GM12878 (cell line): ENCODE results near the gene FANK1. TPM values are rescaled to one million over a fixed set of nuclear protein-coding genes. Genes with fewer than 3 reads are reported as not detected.
A peak's percentile ranks its signal among the peaks of the same experiment; 100 is the strongest.

Experiments
- ATF2 ChIP-seq: IDR thresholded peaks from 2 replicates; pipeline ENCODE4 v1.6.1; 2012; ENCODE audit warnings: low read length, inconsistent platforms
- ATF3 ChIP-seq: IDR thresholded peaks from 2 replicates; pipeline ENCODE4 v1.6.1; 2011; ENCODE audit warnings: low read depth, mild to moderate bottlenecking, low read length, moderate library complexity, borderline replicate concordance; ENCODE audit errors: extremely low read depth
- BCLAF1 ChIP-seq: fragments of 450-650 bp; IDR thresholded peaks from 2 replicates; pipeline ENCODE4 v1.6.1; 2017; ENCODE audit warnings: antibody characterized with exemption, mild to moderate bottlenecking, moderate library complexity
- CBFB ChIP-seq: IDR thresholded peaks from 2 replicates; pipeline ENCODE4 v1.6.1; 2016; ENCODE audit warnings: antibody characterized with exemption, low read depth
- CUX1 ChIP-seq: IDR thresholded peaks from 2 replicates; pipeline ENCODE4 v1.6.1; 2012; ENCODE audit warnings: improper control_type of control experiment, low read depth, low read length; ENCODE audit not compliant: insufficient replicate concordance
- DPF2 ChIP-seq: fragments of 450-650 bp; IDR thresholded peaks from 2 replicates; pipeline ENCODE4 v1.6.1; 2017; ENCODE audit warnings: mild to moderate bottlenecking
- IKZF2 ChIP-seq, 2 experiments: fragments of 450-650 bp; IDR thresholded peaks; 2 replicates each; pipeline ENCODE4 v1.6.1; 2017; ENCODE audit warnings: mild to moderate bottlenecking in 2 of 2, moderate library complexity in 2 of 2
- JUNB ChIP-seq: IDR thresholded peaks from 2 replicates; pipeline ENCODE4 v1.6.1; 2016; ENCODE audit warnings: antibody characterized with exemption, mild to moderate bottlenecking
- LARP7 ChIP-seq: fragments of 450-650 bp; IDR thresholded peaks from 2 replicates; pipeline ENCODE4 v1.6.1; 2017; ENCODE audit warnings: mild to moderate bottlenecking
- MLLT1 ChIP-seq: fragments of 450-650 bp; IDR thresholded peaks from 2 replicates; pipeline ENCODE4 v1.6.1; 2016; ENCODE audit warnings: mild to moderate bottlenecking
- NFYA ChIP-seq: IDR thresholded peaks from 2 replicates; pipeline ENCODE4 v1.6.1; 2011; ENCODE audit warnings: low read depth, mild to moderate bottlenecking, low read length, improper control_type of control experiment, borderline replicate concordance
- NKRF ChIP-seq: fragments of 450-650 bp; conservative IDR thresholded peaks from 2 replicates; pipeline ENCODE4 v1.6.1; 2017; ENCODE audit warnings: mild to moderate bottlenecking, moderate library complexity
- RB1 ChIP-seq: fragments of 450-650 bp; formaldehyde crosslinking; IDR thresholded peaks from 2 replicates; pipeline ENCODE4 v1.6.1; 2017; ENCODE audit warnings: mild to moderate bottlenecking, borderline replicate concordance
- RELA ChIP-seq: fragments of 450-650 bp; IDR thresholded peaks from 2 replicates; pipeline ENCODE4 v1.8.0; 2014; ENCODE audit warnings: borderline replicate concordance; ENCODE audit not compliant: partially characterized antibody
- SP1 ChIP-seq: IDR thresholded peaks from one replicate; pipeline ENCODE4 v1.6.1; 2011; ENCODE audit warnings: low read depth, low read length
- SREBF2 ChIP-seq: IDR thresholded peaks from 2 replicates; pipeline ENCODE4 v1.6.1; 2012; ENCODE audit warnings: mild to moderate bottlenecking, low read length
- TAF1 ChIP-seq: IDR thresholded peaks from 2 replicates; pipeline ENCODE4 v1.6.1; 2011; ENCODE audit warnings: mild to moderate bottlenecking, low read depth, low read length, borderline replicate concordance
- TARDBP ChIP-seq: IDR thresholded peaks from 2 replicates; pipeline ENCODE4 v1.6.1; 2016; ENCODE audit warnings: borderline replicate concordance
- polyA plus RNA-seq, 11 experiments: library from polyadenylated mRNA; depleted of rRNA in 4 of 11; unstranded in 6 of 11; stranded (reverse) in 5 of 11; fragments of >200 nt; fragmentation: Nextera tagmentation in 4 of 11; fragmentation: Illumina TruSeq in 1 of 11; extraction: Ambion mirVana in 4 of 11; extraction: Trizol in 1 of 11; gene quantifications; 1 replicate in 1 of 11; 2 replicates in 10 of 11; pipeline versions ENCODE4 v1.2.1 to v1.2.3, GENCODE V29; 2011 to 2016; ENCODE audit warnings: inconsistent platforms in 2 of 11, missing spikeins in 2 of 11, low read depth in 1 of 11
- total RNA-seq, 4 experiments: library from RNA; depleted of rRNA in 3 of 4; stranded (reverse); fragments of >200 nt in 3 of 4; fragmentation: Illumina TruSeq in 1 of 4; extraction: Trizol in 1 of 4; gene quantifications; 2 replicates each; pipeline versions ENCODE4 v1.2.1 to v1.2.3, GENCODE V29; 2013 to 2021

Gene FANK1
- total and polyA plus RNA-seq, 10 of the 15 experiments (the other 5 are each of a cell fraction or from before 2014, with no cell fraction given), result 0.07 to 0.16 (median 0.13) TPM; not detected in 6

- TF ChIP-seq CUX1 (peak; percentile 58), DPF2 (peak; percentile 75), RELA (peak; percentile 98), NFYA (no peak), NKRF (no peak), BCLAF1 (no peak), JUNB (no peak), SP1 (peak; percentile 83), TAF1 (no peak), RB1 (no peak), CBFB (peak; percentile 33; the same call in 1 of the 2 replicates), SREBF2 (no peak), ATF3 (no peak), LARP7 (no peak), IKZF2 (IDR thresholded peaks at IDR 0.05) (peak in 1 of 2 experiments; percentile 66; a peak in 1 of 4 replicates), MLLT1 (0 out of 2 replicates have a peak, but pooled peaks have one; percentile 56), ATF2 (no peak), TARDBP (no peak)
These were observed 145.5 kb downstream of the FANK1 start (continued) for GRCh38 chr10:126041804-126042231.
